Loucy (cell line): Measurements from ENCODE around the gene APOBEC3G.

Source experiments
- H2AFZ ChIP-seq: fragments of 200-600 bp; sonication (generic); 2 replicates; pipeline ENCODE4 v1.6.0; 2016; ENCODE audit warnings: antibody characterized with exemption, mild to moderate bottlenecking, low read length, moderate library complexity
- H3F3A ChIP-seq: fragments of 200-600 bp; 2 replicates; pipeline ENCODE4 v1.6.0; 2016; ENCODE audit warnings: antibody characterized with exemption, low read depth, mild to moderate bottlenecking
- H3K27me3 ChIP-seq: fragments of 200-600 bp; sonication (generic); 2 replicates; pipeline ENCODE4 v1.6.1; 2014; ENCODE audit warnings: low read length, mild to moderate bottlenecking; ENCODE audit not compliant: insufficient read depth, poor library complexity, severe bottlenecking
- H3K36me3 ChIP-seq: fragments of 200-600 bp; sonication (generic); 2 replicates; pipeline ENCODE4 v1.6.1; 2016; ENCODE audit warnings: low read length; ENCODE audit not compliant: insufficient read depth
- H3K4me1 ChIP-seq: fragments of 200-600 bp; sonication (generic); 2 replicates; pipeline ENCODE4 v1.5.1; 2014; ENCODE audit warnings: low read length, mild to moderate bottlenecking; ENCODE audit not compliant: insufficient read depth, poor library complexity, severe bottlenecking
- H3K4me2 ChIP-seq: fragments of 200-600 bp; sonication (generic); 2 replicates; pipeline ENCODE4 v1.6.0; 2014; ENCODE audit warnings: antibody characterized with exemption, low read length, low read depth, mild to moderate bottlenecking; ENCODE audit not compliant: poor library complexity, severe bottlenecking
- H3K4me3 ChIP-seq: fragments of 200-600 bp; sonication (generic); 2 replicates; pipeline ENCODE4 v1.5.1; 2014; ENCODE audit warnings: low read length, mild to moderate bottlenecking, mixed read lengths; ENCODE audit not compliant: poor library complexity, severe bottlenecking
- H3K79me2 ChIP-seq: fragments of 200-600 bp; sonication (generic); 2 replicates; pipeline ENCODE4 v1.6.1; 2014; ENCODE audit warnings: low read length; ENCODE audit not compliant: insufficient read depth
- H3K9ac ChIP-seq: fragments of 200-600 bp; sonication (generic); 2 replicates; pipeline ENCODE4 v1.6.0; 2014; ENCODE audit warnings: mild to moderate bottlenecking, low read depth, low read length, moderate library complexity; ENCODE audit not compliant: poor library complexity, severe bottlenecking
- H3K9me2 ChIP-seq: fragments of 200-600 bp; sonication (generic); replicated peaks from 2 replicates; pipeline ENCODE4 v1.6.1; 2016; ENCODE audit warnings: low read depth, low read length, mixed read lengths
- H3K9me3 ChIP-seq: fragments of 200-600 bp; sonication (generic); 2 replicates; pipeline ENCODE4 v1.6.1; 2014; ENCODE audit warnings: mild to moderate bottlenecking, antibody characterized with exemption, low read length, low read depth; ENCODE audit not compliant: insufficient read depth
- H4K20me1 ChIP-seq: fragments of 200-600 bp; sonication (generic); 2 replicates; pipeline ENCODE4 v1.6.0; 2014; ENCODE audit warnings: antibody characterized with exemption, low read length, mild to moderate bottlenecking; ENCODE audit not compliant: insufficient read depth, poor library complexity, severe bottlenecking
- CTCF ChIP-seq: fragments of 200-600 bp; sonication (generic); conservative IDR thresholded peaks from 2 replicates; pipeline ENCODE4 v1.5.1; 2014; ENCODE audit warnings: mild to moderate bottlenecking, antibody characterized with exemption, low read length
- EZH2phosphoT487 ChIP-seq: fragments of 200-600 bp; IDR thresholded peaks from 2 replicates; pipeline ENCODE4 v1.6.1; 2018; ENCODE audit warnings: antibody characterized with exemption, mild to moderate bottlenecking, moderate library complexity, borderline replicate concordance

APOBEC3G gene

GRCh38 chr22:39135092-39135896, 58.2 kb downstream of the APOBEC3G start:
- Histone ChIP-seq H2AFZ (no peak overlapping the region), H3K4me1 (no peaks in the 10 kb centered on the region), H3F3A (no peaks in the 10 kb centered on the region), H3K79me2 (no peaks in the 10 kb centered on the region), H3K9me3 (no peaks in the 10 kb centered on the region), H3K4me3 (no peak overlapping the region), H4K20me1 (no peaks in the 10 kb centered on the region), H3K4me2 (no peak overlapping the region), H3K27me3 (no peaks in the 10 kb centered on the region), H3K36me3 (no peaks in the 10 kb centered on the region), H3K9ac (no peak overlapping the region), H3K9me2 (no peaks in the 10 kb centered on the region)
- TF ChIP-seq EZH2phosphoT487 (no peak), CTCF (peak; percentile 81)

GRCh38 chr22:39136317-39136716, 59.2 kb downstream of the APOBEC3G start:
- Histone ChIP-seq H3K36me3 (no peaks in the 10 kb centered on the region), H3K79me2 (no peaks in the 10 kb centered on the region), H3K4me3 (no peak overlapping the region), H3K9me3 (no peaks in the 10 kb centered on the region), H3K4me2 (no peak overlapping the region), H3K27me3 (no peaks in the 10 kb centered on the region), H3F3A (no peaks in the 10 kb centered on the region), H3K9ac (no peak overlapping the region), H2AFZ (no peak overlapping the region), H4K20me1 (no peaks in the 10 kb centered on the region), H3K4me1 (no peaks in the 10 kb centered on the region), H3K9me2 (no peaks in the 10 kb centered on the region)
- TF ChIP-seq EZH2phosphoT487, result no peak
- TF ChIP-seq CTCF, result no peak
